GM12878 (cell line): Measurements from ENCODE around the gene CCNB3. TPM values are rescaled to one million over a fixed set of nuclear protein-coding genes. Genes with fewer than 3 reads are reported as not detected.

Experiments used
- ATAC-seq: fragments of 200-7000 bp; cut with Tn5 transposase; 3 replicates; pipeline ENCODE4 v1.9.1; 2020; ENCODE audit warnings: mild to moderate bottlenecking, moderate library complexity
- Bru-seq: library from RNA; stranded (reverse); fragments of 400-500 nt; gene quantifications from one replicate; lab custom pipeline; 2021; lab: Mats Ljungman, UMichigan
- BruChase-seq, 2 experiments: library from RNA; stranded (reverse); fragments of 400-500 nt; gene quantifications; one replicate each; lab custom pipeline; 2021; lab: Mats Ljungman, UMichigan
- BruUV-seq: library from RNA; stranded (reverse); fragments of 400-500 nt; replicated peaks from 2 replicates; lab custom pipeline; 2021; lab: Mats Ljungman, UMichigan
- CTCF ChIA-PET: fragments of 300-600 bp; sonication (Branson Sonifier 250); formaldehyde crosslinking; extraction: SDS; loops from one replicate; lab custom pipeline; 2021; ENCODE audit warnings: inconsistent platforms; lab: Yijun Ruan, JAX
- POLR2A ChIA-PET: fragments of 350-600 bp; formaldehyde crosslinking; extraction: SDS; loops from one replicate; lab custom pipeline; 2021; ENCODE audit warnings: inconsistent platforms; lab: Charles Lee
- RAD21 ChIA-PET: fragments of 300-600 bp; sonication (Branson Sonifier 250); formaldehyde crosslinking; loops from one replicate; lab custom pipeline; 2023; ENCODE audit warnings: antibody characterized with exemption; ENCODE audit not compliant: unreplicated experiment; lab: Charles Lee
- SMC1A ChIA-PET: fragments of 300-600 bp; sonication (Branson Sonifier 250); formaldehyde crosslinking; loops from one replicate; lab custom pipeline; 2023; ENCODE audit not compliant: unreplicated experiment, uncharacterized antibody; lab: Charles Lee
- DNase-seq: peaks from one replicate; pipeline ENCODE4 v3.0.0-alpha.2; 2011; ENCODE audit warnings: low read depth, low spot score
- FAIRE-seq: peaks from 3 replicates; lab custom pipeline; 2011; peaks lifted over from hg19 to GRCh38; lab: Jason Lieb, UNC
- H2AFZ ChIP-seq: 2 replicates; pipeline ENCODE4 v1.6.0; 2011; ENCODE audit warnings: low read depth, low read length, control low read depth; ENCODE audit not compliant: control insufficient read depth
- H3K27ac ChIP-seq: 2 replicates; pipeline ENCODE4 v1.5.1; 2011; ENCODE audit warnings: control low read depth; ENCODE audit not compliant: control insufficient read depth, insufficient read depth
- H3K27me3 ChIP-seq, 2 experiments: replicated peaks in 1 of 2; 2 replicates each; pipeline versions ENCODE4 v1.6.0 to v1.6.1; 2011; ENCODE audit warnings: low read length in 1 of 2; ENCODE audit not compliant: control insufficient read depth in 2 of 2, insufficient read depth in 2 of 2
- H3K36me3 ChIP-seq, 2 experiments: 2 replicates each; pipeline ENCODE4 v1.5.1; 2011; ENCODE audit warnings: low read length in 1 of 2; ENCODE audit not compliant: control insufficient read depth in 2 of 2, insufficient read depth in 2 of 2
- H3K4me1 ChIP-seq: 2 replicates; pipeline ENCODE4 v1.6.1; 2011; ENCODE audit warnings: mild to moderate bottlenecking, low read length, moderate library complexity, mixed read lengths; ENCODE audit not compliant: control insufficient read depth, insufficient read depth
- H3K4me2 ChIP-seq: 2 replicates; pipeline ENCODE4 v1.6.0; 2011; ENCODE audit warnings: control low read depth; ENCODE audit not compliant: control insufficient read depth, insufficient read depth
- H3K4me3 ChIP-seq: fragments of 200-600 bp; sonication (generic); 2 replicates; pipeline ENCODE4 v1.5.1; 2016
- H3K79me2 ChIP-seq: 2 replicates; pipeline ENCODE4 v1.6.0; 2011; ENCODE audit warnings: low read length; ENCODE audit not compliant: control insufficient read depth, insufficient read depth
- H3K9ac ChIP-seq: 2 replicates; pipeline ENCODE4 v1.8.0; 2011; ENCODE audit warnings: low read length, control low read depth, mixed read lengths; ENCODE audit not compliant: control insufficient read depth, insufficient read depth
- H3K9me3 ChIP-seq: replicated peaks from 3 replicates; pipeline ENCODE4 v1.5.1; 2011; ENCODE audit warnings: mild to moderate bottlenecking, low read length; ENCODE audit not compliant: control insufficient read depth, insufficient read depth
- H4K20me1 ChIP-seq: 2 replicates; pipeline ENCODE4 v1.6.0; 2011; ENCODE audit not compliant: control insufficient read depth, insufficient read depth
- ATF3 ChIP-seq: IDR thresholded peaks from 2 replicates; pipeline ENCODE4 v1.6.1; 2011; ENCODE audit warnings: low read depth, mild to moderate bottlenecking, low read length, moderate library complexity, borderline replicate concordance; ENCODE audit errors: extremely low read depth
- BMI1 ChIP-seq: fragments of 450-650 bp; IDR thresholded peaks from 2 replicates; pipeline ENCODE4 v1.6.1; 2016; ENCODE audit warnings: mild to moderate bottlenecking, moderate library complexity, borderline replicate concordance
- CHD1 ChIP-seq: IDR thresholded peaks from 2 replicates; pipeline ENCODE4 v1.6.1; 2012; ENCODE audit warnings: low read depth, low read length, improper control_type of control experiment
- E4F1 ChIP-seq: fragments of 450-650 bp; IDR thresholded peaks from 2 replicates; pipeline ENCODE4 v1.6.1; 2018; ENCODE audit warnings: borderline replicate concordance, mild to moderate bottlenecking; ENCODE audit not compliant: partially characterized antibody
- FOXK2 ChIP-seq: fragments of 450-650 bp; IDR thresholded peaks from 2 replicates; pipeline ENCODE4 v1.6.1; 2017; ENCODE audit warnings: mild to moderate bottlenecking, moderate library complexity
- FOXM1 ChIP-seq: IDR thresholded peaks from 2 replicates; pipeline ENCODE4 v1.6.1; 2012; ENCODE audit warnings: low read depth, mild to moderate bottlenecking, inconsistent platforms, low read length, moderate library complexity
- HDAC2 ChIP-seq: fragments of 200-600 bp; sonication (generic); IDR thresholded peaks from 2 replicates; pipeline ENCODE4 v1.6.1; 2017
- JUND ChIP-seq: IDR thresholded peaks from 2 replicates; pipeline ENCODE4 v1.6.1; 2012; ENCODE audit warnings: low read depth, mild to moderate bottlenecking, low read length, improper control_type of control experiment, moderate library complexity
- KDM1A ChIP-seq: fragments of 200-600 bp; sonication (generic); IDR thresholded peaks from 2 replicates; pipeline ENCODE4 v1.6.1; 2016; ENCODE audit warnings: borderline replicate concordance
- MEF2A ChIP-seq: IDR thresholded peaks from 2 replicates; pipeline ENCODE4 v1.6.1; 2011; ENCODE audit warnings: low read depth, mild to moderate bottlenecking, low read length, moderate library complexity; ENCODE audit not compliant: insufficient read depth
- NFYB ChIP-seq: IDR thresholded peaks from 2 replicates; pipeline ENCODE4 v1.6.1; 2011; ENCODE audit warnings: low read depth, mild to moderate bottlenecking, low read length, improper control_type of control experiment, moderate library complexity; ENCODE audit not compliant: insufficient read depth
- RUNX3 ChIP-seq: IDR thresholded peaks from 2 replicates; pipeline ENCODE4 v1.6.1; 2012; ENCODE audit warnings: low read length, inconsistent platforms
- SMC3 ChIP-seq: IDR thresholded peaks from 2 replicates; pipeline ENCODE4 v1.6.1; 2011; ENCODE audit warnings: low read length, improper control_type of control experiment, borderline replicate concordance
- YY1 ChIP-seq: IDR thresholded peaks from 2 replicates; pipeline ENCODE4 v1.6.1; 2011; ENCODE audit warnings: low read depth, mild to moderate bottlenecking, low read length
- ZNF384 ChIP-seq: IDR thresholded peaks from 2 replicates; pipeline ENCODE4 v1.6.1; 2012; ENCODE audit warnings: low read depth, mild to moderate bottlenecking, low read length, improper control_type of control experiment, borderline replicate concordance
- WGBS: methylation state at CpG from one replicate; pipeline ENCODE4 v1.1.6; 2016; ENCODE audit warnings: low lambda C conversion rate; ENCODE audit not compliant: insufficient replicate concordance, insufficient coverage; ENCODE audit errors: missing lambda C conversion rate; 5-methylcytosine and 5-hydroxymethylcytosine counted together
- in situ Hi-C: fragments of 300-500 bp; cut with MboI; formaldehyde crosslinking; loops from 9 replicates; pipeline ENCODE4 v1.14.3; 2018; ENCODE audit warnings: mixed read lengths
- intact Hi-C: fragments of 100-400 bp; cut with micrococcal nuclease; formaldehyde crosslinking; loops from one replicate; pipeline ENCODE4 v1.14.2; 2022; ENCODE audit not compliant: unreplicated experiment
- long read RNA-seq, 2 experiments: library from polyadenylated mRNA; unstranded; transcript quantifications; one replicate each; pipeline ENCODE4 v2.0.0, GENCODE V29; 2019 to 2020
- polyA minus RNA-seq, 3 experiments: library from RNA; depleted of rRNA, polyadenylated mRNA; stranded (reverse); fragments of >200 nt; gene quantifications; 2 replicates each; pipeline ENCODE4 v1.2.3, GENCODE V29; 2011
- polyA plus RNA-seq, 11 experiments: library from polyadenylated mRNA; depleted of rRNA in 4 of 11; unstranded in 6 of 11; stranded (reverse) in 5 of 11; fragments of >200 nt; fragmentation: Nextera tagmentation in 4 of 11; fragmentation: Illumina TruSeq in 1 of 11; extraction: Ambion mirVana in 4 of 11; extraction: Trizol in 1 of 11; gene quantifications; 1 replicate in 1 of 11; 2 replicates in 10 of 11; pipeline versions ENCODE4 v1.2.1 to v1.2.3, GENCODE V29; 2011 to 2016; ENCODE audit warnings: inconsistent platforms in 2 of 11, missing spikeins in 2 of 11, low read depth in 1 of 11
- total RNA-seq, 4 experiments: library from RNA; depleted of rRNA in 3 of 4; stranded (reverse); fragments of >200 nt in 3 of 4; fragmentation: Illumina TruSeq in 1 of 4; extraction: Trizol in 1 of 4; gene quantifications; 2 replicates each; pipeline versions ENCODE4 v1.2.1 to v1.2.3, GENCODE V29; 2013 to 2021

Gene CCNB3
- total RNA-seq (2013; cell fraction: nucleolus; rRNA removed): 0.49 and 0.67 TPM in 2 replicates
- total RNA-seq (2014; rRNA removed) (0.05 and 0.11 TPM in 2 replicates), total RNA-seq (2014; rRNA removed; fragmentation: Illumina TruSeq; extraction: Trizol) (0.09 and 0.14 TPM in 2 replicates), total RNA-seq (2021) (0.10 and 0.16 TPM in 2 replicates), polyA plus RNA-seq (2011; rRNA removed) (0.49 and 0.71 TPM in 2 replicates), polyA plus RNA-seq (2014; fragmentation: Illumina TruSeq; extraction: Trizol) (0.11 and 0.24 TPM in 2 replicates), polyA plus RNA-seq (2014; fragmentation: Nextera tagmentation; extraction: Ambion mirVana) (under 1 TPM in 1 of 2 experiments, not detected in 1; 0.16 TPM), polyA plus RNA-seq (2014; rRNA removed) (0.17 TPM in 1 of 2 replicates, not detected in the other), polyA plus RNA-seq (2016; fragmentation: Nextera tagmentation; extraction: Ambion mirVana) (not detected), polyA minus RNA-seq (2011; rRNA and poly(A)+ RNA removed) (0.80 and 3.7 TPM in 2 replicates), Bru-seq, nascent RNA (percentile 16 among the genes with signal in this experiment), BruChase-seq, experiment 1, labeled RNA remaining after a 6-hour chase (percentile 13 among the genes with signal in this experiment), BruChase-seq, experiment 2, labeled RNA remaining after a 2-hour chase (percentile 16 among the genes with signal in this experiment)
- not detected for polyA plus RNA-seq (2011; ENCODE audit: low read depth)
- polyA plus RNA-seq (2011; cell fraction: cytosol; rRNA removed): 1.0 and 1.7 TPM in 2 replicates
- polyA plus RNA-seq (2011; cell fraction: nucleus; rRNA removed): 0.75 and 2.1 TPM in 2 replicates
- polyA plus RNA-seq (2012): 0.03 and 0.11 TPM in 2 replicates
- polyA minus RNA-seq (2011; cell fraction: cytosol; rRNA and poly(A)+ RNA removed): not detected in 2 replicates
- polyA minus RNA-seq (2011; cell fraction: nucleus; rRNA and poly(A)+ RNA removed): 0.36 and 0.57 TPM in 2 replicates
- long read RNA-seq, experiment 1: 0 reads
- long read RNA-seq, experiment 2, partial matches to known transcripts: 0 of 1 reads
- long read RNA-seq, experiment 2, other reads (novel, unspliced or antisense): 1 of 1 reads

- no peak within 1 kb of the TSS; the same call in 1 of the 2 replicates for H3K27ac ChIP-seq
- intact Hi-C loops: loop anchor here (1.0 kb wide), 2 partner anchors 104 to 289 kb away; no protein-coding TSS in a partner anchor
- H3K9ac ChIP-seq: no peak within 1 kb of the TSS
- ATAC-seq (peak; percentile 100), FAIRE-seq (peak; percentile 56), DNase-seq (peak; percentile 36)
- ChIA-PET CTCF (interaction anchor here (0.6 to 2.0 kb wide), 9 partner anchors 8 to 443 kb away, joined by 3 to 10 read pairs (median 3); no protein-coding TSS in a partner anchor), SMC1A (interaction anchor here (0.6 to 3.2 kb wide), 5 partner anchors 15 to 496 kb away, joined by 3 to 8 read pairs (median 3); no protein-coding TSS in a partner anchor), POLR2A (no interaction called here), RAD21 (interaction anchor here (0.8 to 1.0 kb wide), 4 partner anchors 124 to 288 kb away, joined by 3 to 5 read pairs (median 4); partner anchors contain the start of gene CLCN5)
- H3K4me2 ChIP-seq: peak within 1 kb of the TSS; percentile 62; the same call in 1 of the 2 replicates
- H3K4me3 ChIP-seq: no peak within 1 kb of the TSS; the same call in 1 of the 2 replicates
- no peaks in the 10 kb centered on the region for H3K27me3 ChIP-seq
- in situ Hi-C loops: no loop called here
- H3K4me1 ChIP-seq: no peaks in the 10 kb centered on the region; the same call in 1 of the 2 replicates
- no peaks in the 10 kb centered on the region for H3K9me3 ChIP-seq
- no peaks in the 10 kb centered on the region for H3K79me2 ChIP-seq
- 10% methylated on average over 19 of the region's 19 CpGs for WGBS
- no peaks in the 10 kb centered on the region for H3K36me3 ChIP-seq
- no peaks in the 10 kb centered on the region for H4K20me1 ChIP-seq
- peak within 1 kb of the TSS; percentile 77 for H2AFZ ChIP-seq
- no TSS peak for BruUV-seq
- peak; percentile 87 for TF ChIP-seq FOXK2
- peak; percentile 47; the same call in 1 of the 2 replicates for TF ChIP-seq NFYB
- peak; percentile 30; the same call in 1 of the 2 replicates for TF ChIP-seq ATF3
- 0 out of 2 replicates have a peak, but pooled peaks have one; percentile 41 for TF ChIP-seq FOXM1
- peak; percentile 42; the same call in 1 of the 2 replicates for TF ChIP-seq SMC3
- TF ChIP-seq E4F1: peak; percentile 24
- no peak for TF ChIP-seq HDAC2
- TF ChIP-seq BMI1: no peak
- TF ChIP-seq YY1: peak; percentile 56; the same call in 1 of the 2 replicates
- peak; percentile 89; the same call in 1 of the 2 replicates for TF ChIP-seq CHD1
- TF ChIP-seq KDM1A: no peak
- peak; percentile 98 for TF ChIP-seq ZNF384
- TF ChIP-seq MEF2A: 0 out of 2 replicates have a peak, but pooled peaks have one; percentile 9
- TF ChIP-seq RUNX3: peak; percentile 35
- peak; percentile 76; the same call in 1 of the 2 replicates for TF ChIP-seq JUND
Measured at GRCh38 chrX:50204364-50204899, at the start of gene CCNB3. CCNB3 (plus strand) TSS chrX:50204765; CDS start chrX:50285164, 80,399 bp downstream.
